GM21381 (cell line): ENCODE data around the gene FMN1.

Source experiments
- ATAC-seq: cut with Tn5 transposase; IDR thresholded peaks from one replicate; pipeline ENCODE4 v1.9.1; 2021; ENCODE audit warnings: mild to moderate bottlenecking, moderate library complexity; ENCODE audit not compliant: unreplicated experiment

The FMN1 gene

DNA sequence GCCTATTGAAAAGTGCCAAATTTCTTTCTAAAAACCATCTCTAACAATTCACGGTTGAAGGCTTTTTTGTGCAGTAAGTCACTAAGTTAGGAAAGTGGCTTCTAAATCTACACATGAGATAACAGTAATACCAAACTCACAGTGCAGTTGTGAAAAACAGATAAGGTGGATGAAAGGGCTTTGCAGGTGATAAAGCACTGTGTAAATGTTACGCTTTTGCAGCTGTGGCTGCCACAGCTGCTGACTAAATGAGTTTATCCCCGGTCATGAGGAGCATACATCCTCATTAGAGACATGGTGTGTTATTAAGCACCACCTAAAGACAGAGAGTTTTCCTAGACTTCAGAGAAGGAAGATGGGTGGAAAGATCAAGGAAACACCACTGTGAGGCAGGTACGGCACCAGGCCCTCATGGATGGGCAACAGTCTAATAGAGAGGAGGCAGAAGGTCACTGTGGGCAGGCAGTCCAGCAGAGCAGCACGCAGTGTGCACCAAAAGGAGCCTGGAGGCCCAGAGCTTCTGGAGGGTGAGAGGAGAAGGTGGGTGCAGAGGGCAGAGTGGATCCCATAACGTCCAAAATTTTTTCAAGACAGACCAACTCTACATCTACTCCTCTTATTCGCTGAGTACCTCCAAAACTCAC, 68.5 kb downstream of the FMN1 start:
- no peak for ATAC-seq

DNA sequence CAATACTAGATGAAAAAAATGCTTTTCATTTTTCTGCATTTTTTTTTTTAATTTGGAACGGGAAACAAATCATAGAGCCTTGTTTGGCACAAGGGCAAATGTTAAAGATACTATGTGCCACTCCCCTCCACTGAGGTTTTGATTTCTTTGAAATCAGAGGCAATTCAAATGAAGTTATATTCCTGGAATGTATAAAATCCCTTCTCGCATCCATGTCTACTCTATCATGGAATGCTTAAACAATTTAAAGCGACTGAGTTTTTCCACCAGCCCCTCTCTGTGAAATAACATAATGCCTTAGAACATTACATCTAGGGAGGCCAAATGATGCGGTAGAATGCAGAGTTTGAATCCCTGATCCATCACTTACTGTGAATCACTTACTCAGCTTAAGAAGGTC, 69.7 kb downstream of the FMN1 start:
- ATAC-seq, result no peak

DNA sequence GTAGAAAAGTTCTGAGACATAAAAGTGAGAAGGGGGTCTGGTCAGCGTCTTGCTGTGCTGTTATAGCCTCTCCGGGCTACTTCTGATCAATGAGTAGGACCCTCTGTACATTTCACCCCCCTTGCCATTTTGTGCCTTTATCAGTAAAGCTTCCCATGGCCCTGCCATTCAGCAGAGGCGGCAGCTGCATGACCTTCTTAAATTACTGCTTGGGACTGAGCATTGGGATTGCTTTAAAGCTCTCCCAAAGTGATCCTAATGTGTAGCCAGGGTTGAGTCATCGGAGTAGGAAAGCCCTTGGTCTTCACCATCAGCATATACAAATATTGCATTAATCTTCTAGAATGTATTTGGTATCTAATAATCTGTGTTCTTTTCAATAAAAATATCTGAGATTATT, 70.2 kb downstream of the FMN1 start:
- no peak for ATAC-seq

DNA sequence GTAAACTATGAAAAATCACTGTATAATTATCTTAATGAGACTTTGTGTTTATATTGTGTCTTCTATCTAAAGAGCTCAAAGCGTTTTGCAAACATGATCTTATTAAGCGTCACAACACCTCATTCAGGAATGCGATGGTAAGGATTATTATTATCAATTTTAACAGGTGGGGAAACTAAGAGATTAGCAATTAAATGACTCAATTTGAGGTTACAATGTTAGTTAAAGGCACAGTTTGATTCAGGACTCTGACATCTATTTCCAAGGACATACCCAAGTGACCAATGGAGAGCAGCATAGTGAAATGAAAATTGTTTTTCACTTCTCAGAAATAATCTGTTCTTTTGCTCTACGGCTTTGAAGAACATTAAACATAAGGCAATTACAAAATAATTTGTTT, 74.6 kb downstream of the FMN1 start:
- ATAC-seq, result no peak

DNA sequence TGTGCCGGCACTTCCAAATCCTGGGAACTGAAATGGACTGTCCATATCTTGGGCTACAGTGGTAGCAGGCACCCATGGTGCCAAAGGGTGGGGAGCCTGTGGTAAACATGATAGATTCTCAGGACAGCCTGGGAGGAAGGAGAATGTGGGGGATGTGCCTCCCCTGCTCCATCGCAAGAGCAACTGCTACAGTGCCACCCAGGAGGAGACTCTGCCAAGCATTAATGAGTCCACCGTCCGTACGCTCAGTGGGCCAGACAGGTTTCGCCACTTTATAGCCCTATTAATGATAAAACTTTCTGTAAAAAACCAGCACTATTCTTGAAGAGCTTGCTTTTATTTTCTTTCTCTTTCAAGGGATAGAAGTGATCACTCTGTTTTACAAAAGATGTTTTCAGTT, 75.2 kb downstream of the FMN1 start:
- no peak for ATAC-seq

DNA sequence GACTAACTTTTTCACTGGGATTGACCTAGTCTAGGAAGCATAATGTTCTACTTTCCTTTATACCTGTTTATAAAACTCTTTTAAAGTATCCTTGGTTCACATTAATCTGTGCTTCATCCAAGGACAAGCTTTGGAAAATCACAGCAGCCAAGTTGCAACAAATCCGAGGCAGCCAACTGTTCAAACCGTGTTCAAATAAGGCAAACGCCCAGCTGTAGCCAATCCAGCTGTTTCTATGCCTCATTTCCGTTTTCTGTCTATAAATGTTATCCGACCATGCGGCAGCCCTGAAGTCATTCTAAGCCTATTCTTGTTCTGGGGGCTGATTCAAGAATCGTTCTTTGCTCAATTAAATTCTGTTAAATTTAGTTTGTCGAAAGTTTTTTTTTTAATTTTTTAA, 78.3 kb downstream of the FMN1 start:
- no peak for ATAC-seq

DNA sequence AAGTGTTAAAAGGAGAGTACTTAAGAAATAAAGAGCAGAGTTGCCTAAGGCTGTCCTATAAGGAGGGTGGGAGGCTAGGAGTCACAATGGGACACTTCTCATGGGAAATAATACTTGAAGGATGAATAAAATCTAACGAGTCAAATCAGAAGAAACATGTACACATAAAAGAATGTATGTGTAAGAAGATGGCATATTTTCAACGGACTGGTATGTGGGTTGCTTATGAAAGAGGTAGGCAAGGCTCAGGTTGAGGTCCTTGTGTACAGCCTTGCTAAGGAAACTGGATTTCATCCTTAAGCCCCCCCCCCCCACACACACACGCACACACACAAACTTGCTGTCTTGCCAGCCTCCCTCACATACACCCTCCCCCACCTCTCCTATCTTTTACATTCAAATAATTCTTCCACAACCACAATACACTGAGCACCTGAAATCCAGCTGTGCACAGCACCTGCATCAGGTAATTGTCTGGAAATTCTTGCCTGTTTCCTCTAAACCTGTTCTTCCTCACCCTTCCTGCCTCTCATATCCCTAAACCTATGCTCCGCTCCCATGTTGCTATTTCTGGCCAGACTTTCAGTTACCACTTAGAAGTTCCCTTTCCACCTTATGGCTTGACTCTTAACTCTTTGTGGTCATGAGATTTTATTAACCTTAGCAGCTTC, 79.2 kb downstream of the FMN1 start:
- no peak for ATAC-seq

DNA sequence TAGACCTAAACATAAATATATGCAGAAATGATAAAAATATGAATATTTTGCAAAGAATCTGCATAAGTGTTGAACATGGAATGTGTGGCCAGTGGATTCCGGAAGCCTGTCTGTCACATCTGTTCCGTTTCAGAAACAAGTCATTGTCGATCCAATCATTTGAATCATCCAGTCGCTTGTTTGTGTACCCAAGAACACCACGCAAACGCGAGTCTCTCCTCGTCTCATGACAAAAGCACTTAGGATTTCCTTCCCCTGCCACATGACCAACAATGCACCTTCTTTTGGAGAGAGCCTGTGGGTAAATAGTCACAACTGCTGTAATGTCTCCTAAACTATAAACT, 80.2 kb downstream of the FMN1 start:
- no peak for ATAC-seq

DNA sequence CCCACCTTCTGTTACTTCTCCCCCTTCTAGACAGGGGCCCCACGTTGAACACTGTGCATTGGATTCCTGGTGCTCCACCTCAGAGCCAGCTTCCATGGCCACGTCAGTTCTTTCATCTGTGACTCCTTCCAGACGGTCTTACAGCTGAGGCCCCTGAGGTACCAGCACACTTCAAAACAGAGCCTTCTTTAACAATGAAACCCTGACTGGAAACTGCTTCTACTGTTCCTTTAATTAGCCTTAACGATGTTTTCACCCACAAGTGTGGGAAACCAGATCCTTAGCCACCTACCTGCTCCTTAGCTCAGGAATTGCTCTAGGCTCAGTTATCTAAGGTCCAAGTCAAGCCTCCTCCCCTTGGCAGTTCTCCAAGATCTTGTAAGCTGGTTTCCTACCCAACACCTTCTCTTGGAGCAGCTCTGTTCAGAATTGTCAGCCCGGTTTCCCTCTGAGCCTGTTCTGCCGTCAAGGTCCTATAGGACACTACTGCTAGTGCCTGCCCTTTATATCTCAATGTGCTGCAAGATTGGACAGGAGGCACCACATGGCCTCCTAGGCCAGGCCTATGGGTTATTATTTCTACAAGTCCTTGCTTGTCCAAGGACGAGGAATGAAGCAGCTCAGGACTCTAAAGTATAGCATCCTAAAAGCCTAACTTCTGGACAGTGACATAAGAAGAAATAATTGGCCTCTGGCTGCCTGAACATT, 80.7 kb downstream of the FMN1 start:
- no peak for ATAC-seq

DNA sequence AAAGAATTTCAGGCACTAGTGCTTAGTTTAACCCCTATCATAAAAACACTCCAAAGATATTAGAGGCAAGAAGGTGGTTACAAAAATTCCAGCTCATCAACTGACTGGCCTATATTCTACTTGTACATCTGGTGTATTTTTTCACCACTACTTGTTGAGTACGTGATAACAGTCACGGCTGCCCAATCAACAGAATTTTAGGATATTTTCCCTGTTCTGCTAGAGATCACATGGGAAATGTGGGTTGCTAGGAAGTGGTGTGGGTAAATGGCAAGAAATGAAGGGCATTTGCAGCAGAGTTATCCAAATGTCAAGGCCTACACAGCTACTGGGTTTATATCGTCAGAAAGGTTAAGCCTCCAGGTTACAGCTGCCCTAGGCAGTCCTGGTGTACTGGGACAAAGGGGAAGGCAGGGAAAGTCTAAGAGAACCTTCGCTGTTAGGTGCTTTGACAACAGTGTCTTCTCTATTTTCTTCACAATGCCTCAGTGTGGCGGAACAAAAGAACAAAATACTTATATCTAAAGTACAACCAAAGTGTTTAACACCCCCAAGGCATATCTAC, 81.9 kb downstream of the FMN1 start:
- ATAC-seq, result no peak

DNA sequence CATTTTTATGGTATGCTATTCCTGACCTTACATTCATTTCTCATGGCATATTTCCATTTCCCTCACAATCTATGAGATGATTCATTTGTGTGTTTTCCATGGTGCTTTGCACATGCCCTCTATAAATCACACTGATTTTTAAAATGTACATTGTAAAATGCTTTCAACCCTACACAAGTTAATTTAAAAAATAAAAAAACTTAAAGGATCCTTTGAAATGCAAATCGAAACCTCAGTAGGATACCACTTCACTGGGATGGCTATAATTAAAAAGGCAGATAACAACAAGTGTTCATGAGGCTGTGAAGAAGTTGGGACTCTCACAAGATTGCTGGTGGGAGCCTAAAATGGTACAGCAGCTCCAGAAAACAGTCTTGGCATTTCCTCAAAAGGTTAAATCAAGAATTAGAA, 83.5 kb downstream of the FMN1 start:
- ATAC-seq, result no peak

DNA sequence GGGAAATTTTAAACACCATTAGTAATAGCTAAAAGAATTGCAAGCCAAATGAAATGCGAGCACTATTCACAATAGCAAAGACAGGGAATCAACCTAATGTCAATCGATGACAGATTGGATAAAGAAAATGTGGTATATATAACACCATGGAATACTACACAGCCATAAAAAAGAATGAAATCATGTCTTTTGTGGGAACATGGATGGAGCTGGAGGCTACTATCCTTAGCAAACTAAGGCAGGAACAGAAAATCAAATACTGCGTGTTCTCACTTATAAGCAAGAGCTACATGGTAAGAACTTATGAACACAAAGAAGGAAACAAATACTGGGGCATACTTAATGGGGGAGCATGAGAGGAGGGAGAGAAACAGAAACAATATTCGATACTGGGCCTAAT, 85.2 kb downstream of the FMN1 start:
- no peak for ATAC-seq

DNA sequence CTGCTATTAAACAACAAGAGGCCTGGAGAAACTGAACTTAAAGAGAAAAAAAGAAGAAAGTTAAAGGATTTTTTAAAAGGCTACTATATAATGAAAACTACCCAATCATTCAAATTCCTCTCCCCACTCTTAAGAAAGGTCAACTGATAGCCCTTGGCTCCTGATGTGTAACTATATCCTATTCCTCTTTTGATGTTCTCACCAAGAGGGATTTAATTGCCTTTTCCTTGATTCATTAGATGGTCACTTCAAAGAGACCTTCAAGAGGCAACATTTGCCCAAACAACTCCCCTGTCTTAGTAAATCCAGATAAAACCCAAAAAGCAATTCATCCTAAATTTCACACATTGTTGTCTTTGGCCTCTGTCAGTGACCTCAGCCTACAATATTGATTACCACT, 86.0 kb downstream of the FMN1 start:
- ATAC-seq, result no peak

DNA sequence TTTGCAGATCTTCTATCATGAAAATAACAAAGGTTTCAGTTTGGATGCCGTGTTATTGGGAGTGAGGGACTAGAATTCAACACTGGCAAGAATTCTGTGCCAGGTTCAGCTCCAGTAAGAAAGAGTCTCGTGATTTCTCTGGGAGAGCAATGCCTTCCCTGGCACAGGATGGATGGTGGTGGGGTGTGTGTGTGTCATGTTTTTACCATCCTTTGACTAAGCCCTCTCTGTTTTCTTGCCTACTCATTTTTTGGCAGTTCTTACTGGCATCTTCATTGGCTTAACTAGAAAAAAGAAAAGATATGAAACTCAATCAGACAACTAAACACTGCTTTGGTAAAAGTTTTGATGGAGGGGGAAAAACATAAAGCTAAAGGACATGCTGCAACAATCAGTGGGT, 86.6 kb downstream of the FMN1 start:
- ATAC-seq, result no peak

DNA sequence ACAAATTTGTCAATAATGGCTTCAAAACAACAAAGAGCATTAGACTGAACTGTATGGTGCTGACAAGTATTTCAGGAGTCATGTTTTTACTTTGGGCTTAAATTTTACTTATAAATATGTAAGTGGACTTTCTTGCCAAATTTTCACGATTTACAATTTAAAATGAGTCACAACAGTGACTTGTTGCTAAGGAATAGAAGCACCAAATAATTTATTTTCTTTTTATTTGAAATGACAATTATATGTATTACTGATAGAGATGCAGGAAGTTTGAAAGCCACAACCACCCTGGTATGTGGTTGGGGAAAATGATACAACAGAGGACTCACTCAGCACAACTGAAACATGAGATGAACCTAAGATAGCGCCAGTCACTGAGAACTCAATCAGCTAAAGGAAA, 90.3 kb downstream of the FMN1 start:
- no peak for ATAC-seq

DNA sequence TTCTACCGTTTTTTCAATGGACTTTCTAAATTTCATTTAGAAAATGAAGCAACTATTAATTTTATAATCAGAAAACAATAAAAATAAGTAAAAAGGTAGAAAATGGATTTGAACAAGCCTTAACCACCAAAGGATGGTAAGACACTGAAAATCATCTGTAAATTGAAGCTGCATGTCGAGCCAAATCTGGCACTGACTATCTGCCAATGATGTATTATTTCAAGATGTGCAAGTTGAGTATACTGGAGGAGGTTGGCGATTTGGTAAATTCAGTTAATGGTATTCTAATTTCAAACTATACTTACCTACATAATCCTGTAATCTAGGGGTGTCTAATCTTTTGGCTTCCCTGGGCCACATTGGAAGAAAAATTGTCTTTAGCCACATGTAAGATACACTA, 93.5 kb downstream of the FMN1 start:
- no peak for ATAC-seq

DNA sequence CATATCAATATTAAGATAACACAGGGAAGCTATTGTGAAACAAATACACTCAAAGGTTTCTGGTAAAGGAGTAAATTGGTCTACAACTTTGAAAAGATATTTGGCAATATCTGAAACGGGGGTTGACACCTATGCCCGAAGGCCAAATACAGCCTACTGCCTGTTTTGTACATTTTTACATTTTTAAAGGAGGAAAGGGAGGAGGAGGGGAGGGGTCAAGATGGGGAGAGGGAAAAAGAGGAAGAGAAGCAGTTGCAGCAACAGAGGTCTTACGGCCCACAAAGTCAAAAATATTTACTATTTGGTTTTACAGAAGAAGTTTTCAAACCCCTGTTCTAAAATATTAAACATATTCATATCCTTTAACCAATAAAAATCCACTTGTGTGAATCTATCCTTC, 94.2 kb downstream of the FMN1 start:
- ATAC-seq, result no peak

DNA sequence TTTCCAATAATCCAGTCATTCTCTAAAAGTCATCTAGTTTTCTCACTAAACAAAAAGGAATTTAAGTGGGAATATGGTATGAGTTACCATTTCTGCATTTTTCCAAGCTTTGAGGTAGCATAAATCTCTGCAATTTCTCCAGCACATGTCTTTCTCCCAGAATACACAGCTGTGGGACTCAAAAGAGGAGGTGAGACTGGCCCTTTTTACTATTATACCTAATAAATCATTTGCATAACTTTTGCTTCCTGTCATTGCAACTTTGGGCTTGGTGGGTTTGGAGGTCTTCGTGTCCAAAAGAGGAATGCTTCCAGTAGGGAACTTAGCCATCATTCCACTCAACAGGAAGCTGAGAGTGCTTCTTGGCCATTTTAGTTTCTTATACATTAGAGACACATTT, 94.8 kb downstream of the FMN1 start:
- ATAC-seq, result no peak

DNA sequence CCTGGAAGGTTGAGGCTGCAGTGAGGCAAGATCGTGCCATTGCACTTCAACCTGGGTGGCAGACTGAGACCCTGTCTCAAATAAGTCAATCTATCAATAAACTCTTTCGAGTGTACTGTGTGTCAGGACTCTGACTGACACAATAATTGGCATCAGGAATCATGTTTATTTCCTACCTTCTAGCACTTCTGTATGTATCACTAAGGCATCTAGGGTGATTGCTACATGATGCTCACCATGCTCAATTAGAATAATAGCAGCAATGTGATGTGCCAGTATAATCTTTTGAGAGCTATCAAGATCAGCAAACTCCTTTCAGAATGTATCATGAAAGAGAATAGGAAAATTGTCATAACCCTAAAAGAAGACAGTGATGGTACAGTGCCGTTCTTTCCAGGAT, 95.3 kb downstream of the FMN1 start:
- no peak for ATAC-seq

DNA sequence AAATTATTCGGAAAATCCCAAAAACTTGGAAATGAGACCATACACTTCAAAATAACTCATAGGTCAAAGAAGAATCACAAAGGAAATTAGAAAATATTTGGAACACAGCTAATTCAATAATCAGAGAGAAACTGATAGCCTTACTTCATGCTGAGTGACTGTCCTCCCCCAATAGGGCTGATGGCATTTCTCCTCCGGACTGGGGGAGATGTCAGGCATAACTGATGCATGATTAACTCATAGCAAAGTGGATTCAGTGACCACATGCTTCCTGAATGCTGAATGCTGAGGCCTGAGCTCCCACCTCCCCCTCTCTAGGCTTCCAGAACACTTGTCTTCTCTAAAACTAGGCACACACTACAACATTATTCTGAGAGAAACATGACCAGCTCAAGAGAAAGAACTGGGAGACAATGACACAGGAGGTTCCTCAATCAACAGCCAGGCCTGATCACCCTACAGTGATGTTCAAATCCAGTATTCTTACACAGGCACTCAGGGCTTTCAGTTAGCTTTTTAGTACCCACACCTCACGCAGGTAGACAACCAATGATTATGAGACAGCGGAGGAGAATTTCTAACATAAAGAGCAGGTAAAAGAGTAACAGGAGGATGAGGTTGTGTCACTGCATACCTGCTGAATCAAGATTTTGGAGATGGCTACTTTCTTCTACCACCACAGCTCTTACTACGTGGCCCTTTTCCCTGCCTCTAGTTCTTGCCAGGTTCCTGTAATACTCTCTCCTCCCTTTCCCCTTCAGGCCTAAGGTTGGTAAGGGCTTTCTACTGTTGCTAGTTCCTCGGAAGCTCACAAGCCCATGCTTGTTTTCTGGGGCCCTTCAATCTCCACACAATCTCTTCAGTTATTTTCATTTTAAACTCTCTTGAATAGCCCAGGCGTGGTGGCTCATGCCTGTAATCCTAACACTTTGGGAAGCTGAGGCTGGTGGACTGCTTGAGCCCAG, 96.1 kb downstream of the FMN1 start:
- ATAC-seq, result no peak

DNA sequence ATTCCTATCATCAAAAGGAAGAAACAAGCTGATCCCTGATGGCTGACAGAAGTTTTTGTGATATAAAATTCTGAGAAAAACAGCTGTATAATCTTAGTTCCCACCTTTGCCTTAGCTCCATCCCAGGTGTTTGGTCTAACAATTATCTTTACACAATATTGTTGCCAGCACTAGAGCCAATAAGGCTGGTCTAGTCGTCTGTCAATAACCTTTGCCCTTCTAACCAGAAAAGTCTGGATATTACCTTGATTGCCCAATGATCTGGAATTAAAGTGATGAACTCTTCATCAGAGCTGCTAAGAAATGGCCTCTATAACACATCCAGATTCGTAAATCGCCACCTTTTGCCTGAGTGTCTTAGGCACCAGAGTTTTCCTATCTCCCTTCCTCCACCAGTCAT, 98.4 kb downstream of the FMN1 start:
- no peak for ATAC-seq
